DMS153 (cell line): Measurements from ENCODE around the gene NEO1.
A peak's percentile ranks its signal among the peaks of the same experiment; 100 is the strongest.
"Not testable (repeated sequence)": the region's sequence is repeated elsewhere in the genome, so short reads cannot be mapped to it uniquely, and the experiment has no call there.

Experiments used
- DNase-seq: peaks from one replicate; lab custom pipeline; 2025; lab: John Stamatoyannopoulos, UW

Gene NEO1

GRCh38 chr15:73265536-73266153 is 213.4 kb downstream of the NEO1 start:
- DNase-seq: peak; percentile 2

- no peak for DNase-seq
Observed at GRCh38 chr15:73268457-73268856, 216.2 kb downstream of the NEO1 start.

GRCh38 chr15:73270366-73271097 is 218.3 kb downstream of the NEO1 start:
- DNase-seq: no peak

- DNase-seq: no peak
Observed at GRCh38 chr15:73273181-73274002, 221.1 kb downstream of the NEO1 start.

- DNase-seq: no peak
Observed at GRCh38 chr15:73275862-73276261, 223.6 kb downstream of the NEO1 start.

- no peak for DNase-seq
Observed at GRCh38 chr15:73282567-73283365, 230.5 kb downstream of the NEO1 start.

- no peak for DNase-seq
Observed at GRCh38 chr15:73283366-73283962, 231.2 kb downstream of the NEO1 start.

- no peak for DNase-seq
Observed at GRCh38 chr15:73284090-73284716, 231.9 kb downstream of the NEO1 start.

GRCh38 chr15:73286311-73286710 is 234.0 kb downstream of the NEO1 start:
- no peak for DNase-seq

- no peak for DNase-seq
Observed at GRCh38 chr15:73287019-73287418, 234.8 kb downstream of the NEO1 start.

- no peak for DNase-seq
Observed at GRCh38 chr15:73291441-73291840, 239.2 kb downstream of the NEO1 start.

- DNase-seq: no peak
Observed at GRCh38 chr15:73293773-73294172, 241.5 kb downstream of the NEO1 start.

- DNase-seq: no peak
Observed at GRCh38 chr15:73295630-73296286, 243.5 kb downstream of the NEO1 start.

- no peak for DNase-seq
Observed at GRCh38 chr15:73296609-73297353, 244.5 kb downstream of the NEO1 start.

GRCh38 chr15:73298522-73299245 is 246.4 kb downstream of the NEO1 start:
- no peak for DNase-seq

- not testable (repeated sequence) for DNase-seq
Observed at GRCh38 chr15:73300286-73300685, 248.0 kb downstream of the NEO1 start.

GRCh38 chr15:73303636-73304035 is 251.4 kb downstream of the NEO1 start:
- no peak for DNase-seq

- DNase-seq: peak; percentile 77
Observed at GRCh38 chr15:73305331-73306211, 253.3 kb downstream of the NEO1 start.
